GM15510 (cell line): ENCODE results near the gene CPED1.

Experiments used
- POLR2A ChIP-seq: IDR thresholded peaks from 3 replicates; pipeline ENCODE4 v1.6.1; 2011; ENCODE audit warnings: borderline replicate concordance; ENCODE audit not compliant: insufficient read length; ENCODE audit errors: extremely low read depth

CPED1 gene

DNA sequence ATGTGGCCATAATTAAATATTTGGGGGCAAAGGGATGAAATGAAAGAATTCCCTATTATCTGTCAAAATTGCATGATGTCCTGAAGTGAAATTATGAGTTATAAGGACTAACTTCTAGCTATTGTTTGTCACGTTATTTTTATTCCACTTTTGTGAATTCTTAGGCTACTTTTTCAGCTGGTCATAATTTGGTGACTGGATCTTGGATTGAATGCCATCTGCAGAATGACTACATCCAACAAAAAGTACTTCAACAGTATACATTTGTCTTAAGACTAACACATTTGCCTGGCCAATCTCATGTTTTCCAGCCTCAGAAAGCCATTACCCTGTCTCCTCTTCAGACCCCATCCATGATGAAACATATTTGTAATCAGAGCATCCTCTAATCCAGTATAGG lies 292.1 kb downstream of the CPED1 start:
- TF ChIP-seq POLR2A = no peak

DNA sequence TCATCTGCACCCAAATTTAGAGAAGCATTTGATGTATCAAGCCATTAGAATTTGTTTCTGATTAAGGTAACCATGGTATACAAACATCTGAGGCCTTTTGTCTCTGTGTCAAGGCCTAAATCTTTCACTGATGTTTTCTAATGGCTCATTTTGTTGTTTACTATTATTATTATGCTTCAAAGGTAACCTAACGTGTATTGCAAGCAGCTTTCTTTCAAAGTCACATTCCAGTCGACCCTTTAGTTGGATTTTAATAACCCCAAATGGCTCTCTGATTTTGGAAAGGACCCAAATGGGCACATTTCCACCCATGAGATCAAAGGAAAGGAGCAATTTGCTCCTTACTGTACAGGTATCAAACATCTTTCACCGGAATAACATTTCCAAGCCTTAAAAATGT lies 293.6 kb downstream of the CPED1 start:
- TF ChIP-seq POLR2A = no peak

DNA sequence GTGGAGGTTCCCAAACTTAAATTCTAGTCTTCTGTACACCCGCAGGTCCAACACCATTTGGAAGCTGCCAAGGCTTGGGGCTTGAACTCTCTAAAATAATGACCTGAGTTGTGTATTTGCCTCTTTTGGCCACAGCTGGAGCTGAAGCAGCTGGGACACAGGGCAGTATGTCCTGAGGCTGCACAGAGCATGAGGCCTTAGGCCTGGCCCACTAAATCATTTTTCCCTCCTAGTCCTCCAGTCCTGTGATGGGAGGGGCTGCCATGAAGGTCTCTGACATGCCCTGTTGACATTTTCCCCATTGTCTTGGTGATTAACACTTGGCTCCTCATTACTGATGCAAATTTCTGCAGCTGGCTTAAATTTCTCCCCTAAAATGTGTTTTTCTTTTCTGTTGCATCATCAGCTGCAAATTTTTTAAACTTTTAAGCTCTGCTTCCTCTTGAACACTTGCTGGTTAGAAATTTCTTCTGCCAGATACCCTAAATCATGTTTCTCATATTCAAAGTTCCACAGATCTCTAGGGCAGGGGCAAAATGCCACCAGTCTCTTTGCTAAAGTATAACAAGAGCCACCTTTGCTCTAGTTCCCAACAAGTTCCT lies 296.7 kb downstream of the CPED1 start:
- no peak for TF ChIP-seq POLR2A

DNA sequence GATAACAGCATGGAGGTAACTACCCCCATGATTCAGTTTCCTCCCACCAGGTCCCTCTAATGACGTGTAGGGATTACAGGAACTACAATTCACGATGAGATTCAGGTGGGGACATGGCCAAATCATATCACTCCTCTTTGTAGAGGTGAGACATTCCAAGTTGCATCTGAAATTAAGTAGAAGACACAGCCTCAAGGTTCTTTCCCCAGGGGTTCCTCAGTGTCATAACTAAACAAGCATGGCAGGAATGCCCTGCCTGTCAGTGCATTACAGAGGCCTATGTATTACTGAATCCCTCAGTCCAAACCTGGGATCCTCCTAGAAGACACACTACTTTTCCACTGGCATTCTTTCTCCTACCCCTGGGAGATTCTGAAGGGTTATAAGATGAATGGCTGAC lies 297.7 kb downstream of the CPED1 start:
- TF ChIP-seq POLR2A = no peak

DNA sequence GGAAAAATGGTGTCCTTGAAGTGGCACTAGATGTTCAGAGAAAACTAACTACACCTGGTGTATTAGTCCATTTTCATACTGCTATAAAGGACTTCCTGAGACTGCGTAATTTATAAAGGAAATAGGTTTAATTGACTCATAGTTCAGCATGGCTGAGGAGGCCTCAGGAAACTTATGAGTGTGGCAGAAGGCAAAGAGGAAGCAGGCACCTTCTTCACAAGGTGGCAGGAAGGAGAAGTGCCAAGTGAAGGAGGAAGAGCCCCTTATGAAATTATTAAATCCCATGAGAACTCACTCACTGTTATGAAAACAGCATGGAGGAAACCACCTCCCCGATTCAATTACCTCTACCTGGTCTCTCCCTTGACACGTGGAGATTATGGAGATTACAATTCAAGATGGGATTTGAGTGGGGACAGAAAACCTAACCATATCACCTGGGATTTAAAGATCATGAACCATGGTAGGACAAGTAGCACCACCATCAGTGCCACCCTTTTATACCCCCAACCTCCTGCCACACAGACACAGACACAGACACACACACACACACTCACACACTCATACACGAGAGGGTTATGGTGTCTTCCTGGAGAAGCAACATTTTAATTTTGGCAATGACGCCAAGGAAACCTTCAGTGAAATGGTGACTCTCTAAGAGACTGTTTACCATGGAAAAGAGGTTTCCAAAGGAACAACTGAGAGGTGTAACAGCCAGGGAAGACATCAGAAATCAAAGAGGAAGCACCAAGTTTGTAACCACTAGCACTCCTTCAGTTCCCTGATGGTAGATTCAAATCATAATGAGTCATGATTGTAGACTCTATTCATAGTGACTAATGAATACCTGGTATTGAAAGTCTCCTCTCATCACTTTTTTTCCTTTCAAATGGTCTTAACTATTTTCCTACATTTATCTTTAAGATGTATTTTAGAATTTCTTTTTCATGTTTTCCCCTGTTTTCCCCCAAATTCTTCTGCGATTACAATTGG lies 298.5 kb downstream of the CPED1 start:
- TF ChIP-seq POLR2A = no peak

GRCh38 chr7:121288894-121289293 lies 300.4 kb downstream of the CPED1 start:
- TF ChIP-seq POLR2A = no peak

- no peak for TF ChIP-seq POLR2A
Observed at GRCh38 chr7:121294448-121294992, 306.0 kb downstream of the CPED1 start.

GRCh38 chr7:121297843-121298242 lies 309.3 kb downstream of the CPED1 start:
- TF ChIP-seq POLR2A = no peak

DNA sequence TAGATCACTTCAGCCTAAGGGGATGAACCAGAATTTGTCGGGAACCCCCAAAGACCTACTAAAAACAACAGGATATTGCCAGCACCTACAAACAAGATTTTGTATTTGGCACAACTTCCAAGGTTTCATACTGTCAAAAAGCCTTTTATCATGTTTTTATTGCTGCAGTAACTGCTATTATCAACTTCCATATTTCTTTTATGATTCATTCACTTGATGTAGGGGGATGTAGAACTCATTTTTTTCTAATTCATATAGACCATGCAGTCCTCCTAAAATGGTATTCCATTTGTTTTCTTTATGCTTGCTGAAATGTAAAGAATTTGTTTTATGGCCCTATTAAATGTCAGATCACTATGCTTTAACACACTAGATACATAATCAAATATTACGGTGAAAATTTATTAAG lies 310.3 kb downstream of the CPED1 start:
- TF ChIP-seq POLR2A = no peak

GRCh38 chr7:121300685-121301420 lies 312.3 kb downstream of the CPED1 start:
- no peak for TF ChIP-seq POLR2A

DNA sequence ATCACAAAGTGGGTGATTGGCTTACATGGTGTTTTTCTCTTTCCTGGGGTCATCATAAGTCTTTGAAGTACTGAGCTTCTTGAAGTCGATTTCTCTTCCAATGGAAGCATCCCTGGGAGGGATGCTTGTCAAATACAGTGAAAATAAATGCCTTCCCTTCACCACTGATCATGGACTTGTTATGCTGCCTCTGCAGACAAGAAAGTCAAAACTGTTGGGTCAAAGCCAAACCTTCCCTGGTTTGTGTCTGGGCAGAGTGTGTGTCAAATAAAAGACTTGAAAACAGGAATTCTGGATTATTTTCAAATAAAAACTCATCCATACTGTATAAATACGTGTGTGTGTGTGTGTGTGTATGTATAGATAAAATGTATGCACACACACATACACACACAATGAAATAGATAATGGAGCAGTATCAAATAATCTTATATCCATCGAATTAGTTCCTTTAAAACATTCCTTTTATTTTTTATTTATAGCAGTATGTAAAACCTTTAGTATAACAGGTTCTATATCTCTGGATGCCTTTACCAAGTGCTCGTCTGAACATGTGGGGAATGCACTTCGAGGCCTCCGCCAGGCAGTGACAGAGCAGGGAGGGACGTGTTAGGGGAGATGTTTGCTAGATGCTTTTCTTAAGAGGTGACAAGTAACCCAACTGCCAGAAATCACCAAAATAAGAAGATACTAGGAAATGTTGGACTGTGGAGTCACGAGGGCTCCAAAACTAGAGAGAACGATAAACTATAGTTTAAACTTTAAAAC lies 313.1 kb downstream of the CPED1 start:
- no peak for TF ChIP-seq POLR2A

GRCh38 chr7:121302214-121302745 lies 313.8 kb downstream of the CPED1 start:
- no peak for TF ChIP-seq POLR2A

- no peak for TF ChIP-seq POLR2A
Observed at GRCh38 chr7:121303422-121304101, 315.1 kb downstream of the CPED1 start.
